ENCODE measurements around the gene BEST4. TPM values are rescaled to one million over a fixed set of nuclear protein-coding genes. Genes with fewer than 3 reads are reported as not detected.

The BEST4 gene
- total and polyA plus RNA-seq, 2 of the 13 experiments (the other 11 are each of a cell fraction or from before 2014, with no cell fraction given) = 0.77 to 1.4 TPM

DNA sequence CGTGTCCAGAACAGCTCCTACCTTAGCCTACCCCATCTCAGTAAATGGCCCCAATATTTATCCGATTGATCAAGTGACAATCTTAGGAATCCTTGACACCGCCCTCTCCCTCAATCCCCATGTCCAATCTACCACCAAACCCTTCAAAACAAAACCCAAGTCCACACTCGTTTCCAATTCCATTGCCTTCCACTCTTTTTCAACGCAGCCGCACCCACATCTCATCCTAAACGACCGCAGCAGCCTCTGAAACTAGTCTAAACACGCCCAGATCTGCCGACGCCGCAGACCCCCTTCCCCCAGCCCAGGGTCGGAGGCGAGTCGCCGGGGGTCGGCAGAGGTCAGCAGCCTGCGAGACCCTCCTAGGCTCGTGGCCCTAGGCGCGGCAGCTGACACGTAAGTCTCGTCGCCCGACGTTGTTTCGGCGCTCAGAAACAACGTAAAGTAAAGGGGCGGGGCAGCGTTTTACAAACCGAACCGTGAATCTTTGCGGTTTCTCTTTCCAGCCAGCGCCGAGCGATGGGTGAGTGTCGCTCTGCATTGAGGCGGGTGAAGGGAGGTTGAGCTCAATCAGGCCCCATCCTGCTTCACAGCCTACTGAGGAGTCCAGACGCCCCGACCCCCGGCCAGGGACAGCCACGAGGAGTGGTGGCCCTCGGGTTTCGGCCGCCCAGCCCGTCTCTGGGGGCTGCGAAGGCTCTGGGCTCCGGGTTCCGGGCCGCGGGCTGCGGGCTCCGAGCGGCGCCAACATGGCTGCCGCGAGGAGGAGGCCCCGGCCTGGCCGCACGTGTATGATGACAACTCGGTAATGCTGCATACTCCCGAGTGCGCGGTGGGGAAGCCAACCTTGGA is 12.7 kb downstream of the BEST4 start, which contains the start of gene RPS8 (continued):
- TF ChIP-seq ZNF101 (CRISPR knock-in tag; IDR thresholded peaks at IDR 0.05; ENCODE audit: borderline replicate concordance, low read depth) (peak; percentile 56; the same call in 1 of the 2 replicates), ATF4 (CRISPR knock-in tag; IDR thresholded peaks at IDR 0.05) (0 out of 4 replicates have a peak, but pooled peaks of 1 of the 2 experiments have one; percentile 43), ZMYM2 (CRISPR knock-in tag; IDR thresholded peaks at IDR 0.05) (no peak), ZNF713 (CRISPR knock-in tag; IDR thresholded peaks at IDR 0.05) (no peak), ZNF362 (CRISPR knock-in tag; IDR thresholded peaks at IDR 0.05; ENCODE audit: borderline replicate concordance) (no peak), ZNF547 (CRISPR knock-in tag; IDR thresholded peaks at IDR 0.05) (no peak; the same call in 1 of the 2 replicates), ZSCAN31 (CRISPR knock-in tag; IDR thresholded peaks at IDR 0.05; ENCODE audit: low read depth) (peak; percentile 50), SRSF9 (IDR thresholded peaks at IDR 0.05; ENCODE audit: borderline replicate concordance, insufficient read depth, low read depth, low read length, poor library complexity, severe bottlenecking) (no peak), ZKSCAN1 (IDR thresholded peaks at IDR 0.05; ENCODE audit: low read length) (peak; percentile 45; the same call in 1 of the 2 replicates), MED1 (CRISPR knock-in tag; IDR thresholded peaks at IDR 0.05) (peak; percentile 90), ZNF703 (CRISPR knock-in tag; IDR thresholded peaks at IDR 0.05; ENCODE audit: borderline replicate concordance) (peak; percentile 32; the same call in 1 of the 2 replicates), PHF5A (CRISPR knock-in tag; IDR thresholded peaks at IDR 0.05; ENCODE audit: low read depth, unreplicated experiment) (no peak)
- TF ChIP-seq, protein P1, sequence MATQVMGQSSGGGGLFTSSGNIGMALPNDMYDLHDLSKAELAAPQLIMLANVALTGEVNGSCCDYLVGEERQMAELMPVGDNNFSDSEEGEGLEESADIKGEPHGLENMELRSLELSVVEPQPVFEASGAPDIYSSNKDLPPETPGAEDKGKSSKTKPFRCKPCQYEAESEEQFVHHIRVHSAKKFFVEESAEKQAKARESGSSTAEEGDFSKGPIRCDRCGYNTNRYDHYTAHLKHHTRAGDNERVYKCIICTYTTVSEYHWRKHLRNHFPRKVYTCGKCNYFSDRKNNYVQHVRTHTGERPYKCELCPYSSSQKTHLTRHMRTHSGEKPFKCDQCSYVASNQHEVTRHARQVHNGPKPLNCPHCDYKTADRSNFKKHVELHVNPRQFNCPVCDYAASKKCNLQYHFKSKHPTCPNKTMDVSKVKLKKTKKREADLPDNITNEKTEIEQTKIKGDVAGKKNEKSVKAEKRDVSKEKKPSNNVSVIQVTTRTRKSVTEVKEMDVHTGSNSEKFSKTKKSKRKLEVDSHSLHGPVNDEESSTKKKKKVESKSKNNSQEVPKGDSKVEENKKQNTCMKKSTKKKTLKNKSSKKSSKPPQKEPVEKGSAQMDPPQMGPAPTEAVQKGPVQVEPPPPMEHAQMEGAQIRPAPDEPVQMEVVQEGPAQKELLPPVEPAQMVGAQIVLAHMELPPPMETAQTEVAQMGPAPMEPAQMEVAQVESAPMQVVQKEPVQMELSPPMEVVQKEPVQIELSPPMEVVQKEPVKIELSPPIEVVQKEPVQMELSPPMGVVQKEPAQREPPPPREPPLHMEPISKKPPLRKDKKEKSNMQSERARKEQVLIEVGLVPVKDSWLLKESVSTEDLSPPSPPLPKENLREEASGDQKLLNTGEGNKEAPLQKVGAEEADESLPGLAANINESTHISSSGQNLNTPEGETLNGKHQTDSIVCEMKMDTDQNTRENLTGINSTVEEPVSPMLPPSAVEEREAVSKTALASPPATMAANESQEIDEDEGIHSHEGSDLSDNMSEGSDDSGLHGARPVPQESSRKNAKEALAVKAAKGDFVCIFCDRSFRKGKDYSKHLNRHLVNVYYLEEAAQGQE (IDR thresholded peaks at IDR 0.05; ENCODE audit: borderline replicate concordance in 1 of 2, low read depth in 1 of 2, low read length in 2 of 2) = peak in 1 of 2 experiments; percentile 69; a peak in 1 of 4 replicates
- TF ChIP-seq, protein P2, sequence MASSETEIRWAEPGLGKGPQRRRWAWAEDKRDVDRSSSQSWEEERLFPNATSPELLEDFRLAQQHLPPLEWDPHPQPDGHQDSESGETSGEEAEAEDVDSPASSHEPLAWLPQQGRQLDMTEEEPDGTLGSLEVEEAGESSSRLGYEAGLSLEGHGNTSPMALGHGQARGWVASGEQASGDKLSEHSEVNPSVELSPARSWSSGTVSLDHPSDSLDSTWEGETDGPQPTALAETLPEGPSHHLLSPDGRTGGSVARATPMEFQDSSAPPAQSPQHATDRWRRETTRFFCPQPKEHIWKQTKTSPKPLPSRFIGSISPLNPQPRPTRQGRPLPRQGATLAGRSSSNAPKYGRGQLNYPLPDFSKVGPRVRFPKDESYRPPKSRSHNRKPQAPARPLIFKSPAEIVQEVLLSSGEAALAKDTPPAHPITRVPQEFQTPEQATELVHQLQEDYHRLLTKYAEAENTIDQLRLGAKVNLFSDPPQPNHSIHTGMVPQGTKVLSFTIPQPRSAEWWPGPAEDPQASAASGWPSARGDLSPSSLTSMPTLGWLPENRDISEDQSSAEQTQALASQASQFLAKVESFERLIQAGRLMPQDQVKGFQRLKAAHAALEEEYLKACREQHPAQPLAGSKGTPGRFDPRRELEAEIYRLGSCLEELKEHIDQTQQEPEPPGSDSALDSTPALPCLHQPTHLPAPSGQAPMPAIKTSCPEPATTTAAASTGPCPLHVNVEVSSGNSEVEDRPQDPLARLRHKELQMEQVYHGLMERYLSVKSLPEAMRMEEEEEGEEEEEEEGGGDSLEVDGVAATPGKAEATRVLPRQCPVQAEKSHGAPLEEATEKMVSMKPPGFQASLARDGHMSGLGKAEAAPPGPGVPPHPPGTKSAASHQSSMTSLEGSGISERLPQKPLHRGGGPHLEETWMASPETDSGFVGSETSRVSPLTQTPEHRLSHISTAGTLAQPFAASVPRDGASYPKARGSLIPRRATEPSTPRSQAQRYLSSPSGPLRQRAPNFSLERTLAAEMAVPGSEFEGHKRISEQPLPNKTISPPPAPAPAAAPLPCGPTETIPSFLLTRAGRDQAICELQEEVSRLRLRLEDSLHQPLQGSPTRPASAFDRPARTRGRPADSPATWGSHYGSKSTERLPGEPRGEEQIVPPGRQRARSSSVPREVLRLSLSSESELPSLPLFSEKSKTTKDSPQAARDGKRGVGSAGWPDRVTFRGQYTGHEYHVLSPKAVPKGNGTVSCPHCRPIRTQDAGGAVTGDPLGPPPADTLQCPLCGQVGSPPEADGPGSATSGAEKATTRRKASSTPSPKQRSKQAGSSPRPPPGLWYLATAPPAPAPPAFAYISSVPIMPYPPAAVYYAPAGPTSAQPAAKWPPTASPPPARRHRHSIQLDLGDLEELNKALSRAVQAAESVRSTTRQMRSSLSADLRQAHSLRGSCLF (CRISPR knock-in tag; IDR thresholded peaks at IDR 0.05; ENCODE audit: borderline replicate concordance) = peak; percentile 77; the same call in 1 of the 2 replicates

Measured in HepG2 (cell line).